Small intestine (tissue), 7 donors: Measurements from ENCODE around the gene TAS1R1. TPM values are rescaled to one million over a fixed set of nuclear protein-coding genes. Genes with fewer than 3 reads are reported as not detected.

Source experiments
- DNase-seq, 2 donors: peaks; one replicate each; pipeline versions ENCODE4 v3.0.0 to v3.0.0-alpha.2; 2013
- FAIRE-seq: peaks from 2 replicates; lab custom pipeline; 2012; peaks lifted over from hg19 to GRCh38; lab: Jason Lieb, UNC
- H3K27ac ChIP-seq, 3 donors: one replicate each; pipeline ENCODE4 v1.5.1; 2013; ENCODE audit warnings: low read length in 2 of 3, mild to moderate bottlenecking in 2 of 3, control low read depth in 1 of 3, inconsistent platforms in 1 of 3, low read depth in 1 of 3, moderate library complexity in 1 of 3
- H3K27me3 ChIP-seq, 3 donors: one replicate each; pipeline ENCODE4 v1.6.1; 2013; ENCODE audit warnings: low read length in 3 of 3, inconsistent platforms in 1 of 3; ENCODE audit not compliant: control insufficient read depth in 3 of 3, insufficient read depth in 3 of 3
- H3K36me3 ChIP-seq, 3 donors: one replicate each; pipeline ENCODE4 v1.6.1; 2013; ENCODE audit warnings: low read length in 3 of 3, inconsistent platforms in 1 of 3, low read depth in 1 of 3, mild to moderate bottlenecking in 1 of 3, moderate library complexity in 1 of 3; ENCODE audit not compliant: control insufficient read depth in 3 of 3, insufficient read depth in 2 of 3
- H3K4me1 ChIP-seq, 3 donors: one replicate each; pipeline ENCODE4 v1.6.1; 2013; ENCODE audit warnings: low read length in 2 of 3, inconsistent platforms in 1 of 3, low read depth in 1 of 3, mild to moderate bottlenecking in 1 of 3, moderate library complexity in 1 of 3; ENCODE audit not compliant: control insufficient read depth in 3 of 3, insufficient read depth in 2 of 3
- H3K4me3 ChIP-seq, 3 donors: one replicate each; pipeline ENCODE4 v1.5.1; 2013; ENCODE audit warnings: low read length in 3 of 3, control low read depth in 1 of 3, inconsistent platforms in 1 of 3, low read depth in 1 of 3, mild to moderate bottlenecking in 1 of 3, moderate library complexity in 1 of 3
- H3K9me3 ChIP-seq, 2 donors: one replicate each; pipeline ENCODE4 v1.6.1; 2013; ENCODE audit warnings: low read depth in 1 of 2, low read length in 1 of 2; ENCODE audit not compliant: control insufficient read depth in 2 of 2, insufficient read depth in 1 of 2
- WGBS, 3 donors: extraction: QIAGEN DNeasy Blood & Tissue Kit; methylation state at CpG; one replicate each; pipeline ENCODE4 v1.1.7; 2013; 5-methylcytosine and 5-hydroxymethylcytosine counted together
- polyA plus RNA-seq, 4 donors: library from polyadenylated mRNA; stranded (reverse) in 3 of 4; unstranded in 1 of 4; fragments of 200-250 nt in 3 of 4; fragments of 120-200 nt in 1 of 4; gene quantifications; one replicate each; pipeline versions ENCODE4 v1.2.1 to v1.2.3, GENCODE V29; 2013
- donor health status: healthy with polysubstance abuse.
- donor health status: control.
- donor health status: control.
- donor health status: Bipolar disorder and iron deficiency.
- donor health status: healthy.

Gene TAS1R1
- polyA plus RNA-seq, 4 donors, result 0.07 to 0.27 (median 0.13) TPM; not detected in 1

DNA sequence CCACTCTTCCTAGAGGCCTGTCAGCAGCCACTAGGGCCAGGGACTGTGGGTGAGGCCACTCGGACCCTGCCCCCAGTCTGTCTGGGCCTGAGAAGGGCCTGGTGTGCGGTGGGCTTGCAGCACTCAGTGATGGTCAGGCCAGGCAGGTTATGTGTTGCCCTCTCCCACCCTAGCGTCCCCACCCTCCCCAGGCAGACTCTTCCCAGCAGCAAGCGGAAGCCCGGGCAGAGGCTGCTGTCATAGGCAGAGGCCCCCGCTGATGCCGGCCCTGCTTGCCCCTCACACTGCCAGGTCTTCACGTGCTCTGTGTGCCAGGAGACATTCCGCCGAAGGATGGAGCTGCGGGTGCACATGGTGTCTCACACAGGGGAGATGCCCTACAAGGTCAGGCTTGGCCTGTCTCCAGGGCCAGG is 31.3 kb downstream of the TAS1R1 start:
- FAIRE-seq (no peak), DNase-seq (no peak)
- WGBS, 3 donors, result 84 to 92% (median 89%) methylated on average over 11 of the region's 11 CpGs
- no peak overlapping the region for H3K4me3 ChIP-seq
- no peaks in the 10 kb centered on the region for H3K9me3 ChIP-seq
- no peaks in the 10 kb centered on the region for H3K27me3 ChIP-seq
- peaks cover 0 to 15% (median 5%) of the 10 kb centered on the region in 3 donors for H3K4me1 ChIP-seq
- peaks cover 2 to 78% (median 10%) of the 10 kb centered on the region in 3 donors for H3K36me3 ChIP-seq
- H3K27ac ChIP-seq, result no peak overlapping the region

DNA sequence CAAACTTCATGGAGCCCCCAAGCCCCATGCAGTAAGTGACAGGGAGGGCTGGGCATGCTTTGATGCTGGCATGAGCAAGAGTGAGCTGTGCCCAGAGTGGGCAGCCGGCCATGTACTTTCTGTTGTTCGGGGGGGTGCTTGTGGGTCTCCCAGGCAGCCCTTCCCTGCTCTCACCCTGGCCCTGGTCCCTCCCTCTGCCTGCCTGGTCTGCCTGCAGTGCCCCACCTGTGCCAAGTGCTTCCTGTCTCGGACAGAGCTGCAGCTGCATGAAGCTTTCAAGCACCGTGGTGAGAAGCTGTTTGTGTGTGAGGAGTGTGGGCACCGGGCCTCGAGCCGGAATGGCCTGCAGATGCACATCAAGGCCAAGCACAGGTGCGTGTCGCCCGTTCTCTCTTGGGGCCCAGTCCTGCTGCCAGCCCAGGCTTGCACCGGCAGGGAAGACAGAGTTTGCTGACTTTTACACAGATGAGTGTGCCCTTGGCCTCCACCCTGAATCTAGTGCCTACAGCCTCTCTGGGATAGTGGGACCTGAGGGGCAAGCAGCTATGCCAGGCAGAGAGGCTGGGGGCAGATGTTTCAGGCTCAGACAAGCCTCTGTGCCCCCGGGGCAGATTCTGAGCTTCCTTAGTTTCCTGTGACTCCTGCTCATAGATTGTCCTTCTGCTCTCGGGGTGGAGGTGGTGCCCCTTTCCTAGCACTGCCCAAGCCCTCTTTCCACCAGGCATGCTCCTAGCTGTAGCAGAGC is 32.3 kb downstream of the TAS1R1 start:
- Histone ChIP-seq H3K4me1 (peaks cover 0 to 5% (median 0%) of the 10 kb centered on the region in 3 donors), H3K9me3 (no peaks in the 10 kb centered on the region), H3K36me3 (peaks cover 2 to 81% (median 10%) of the 10 kb centered on the region in 3 donors), H3K4me3 (no peak overlapping the region), H3K27ac (no peak overlapping the region), H3K27me3 (no peaks in the 10 kb centered on the region)
- DNase-seq (no peak), FAIRE-seq (no peak)
- 62 to 64% (median 62%) methylated on average over 13 of the region's 13 CpGs for WGBS, 3 donors

DNA sequence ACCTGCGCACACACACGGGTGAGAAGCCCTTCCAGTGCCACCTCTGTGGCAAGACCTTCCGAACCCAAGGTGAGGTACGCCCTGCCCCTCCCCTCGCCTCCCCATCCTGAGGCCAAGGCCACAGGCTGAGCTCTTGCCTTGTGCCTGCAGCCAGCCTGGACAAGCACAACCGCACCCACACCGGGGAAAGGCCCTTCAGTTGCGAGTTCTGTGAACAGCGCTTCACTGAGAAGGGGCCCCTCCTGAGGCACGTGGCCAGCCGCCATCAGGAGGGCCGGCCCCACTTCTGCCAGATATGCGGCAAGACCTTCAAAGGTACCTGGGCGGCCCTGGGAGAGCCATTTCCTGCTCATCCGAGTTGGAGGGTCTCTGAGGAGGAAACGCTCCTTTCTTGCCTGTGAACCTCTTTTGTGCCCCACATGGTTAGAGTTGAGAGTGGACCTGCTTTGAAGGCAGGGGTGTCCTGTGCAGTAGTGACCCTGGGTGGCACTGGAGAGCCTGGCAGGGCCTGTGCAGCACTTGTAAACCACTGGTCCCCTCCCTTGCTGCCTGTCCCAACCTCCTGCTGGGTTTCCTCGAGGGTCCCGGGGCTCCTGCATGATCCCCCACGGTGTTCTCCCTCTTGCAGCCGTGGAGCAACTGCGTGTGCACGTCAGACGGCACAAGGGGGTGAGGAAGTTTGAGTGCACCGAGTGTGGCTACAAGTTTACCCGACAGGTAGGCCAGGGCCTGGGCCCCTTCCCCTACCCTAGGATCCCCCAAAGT is 33.2 kb downstream of the TAS1R1 start:
- Histone ChIP-seq H3K4me1 (no peaks in the 10 kb centered on the region), H3K27ac (no peak overlapping the region), H3K9me3 (no peaks in the 10 kb centered on the region), H3K36me3 (peaks cover 2 to 90% (median 10%) of the 10 kb centered on the region in 3 donors), H3K4me3 (no peak overlapping the region), H3K27me3 (no peaks in the 10 kb centered on the region)
- FAIRE-seq (no peak), DNase-seq (peak in 1 of 2 donors; percentile 22)
- 66 to 82% (median 66%) methylated on average over 25 of the region's 25 CpGs for whole genome bisulfite sequencing, 3 donors

DNA sequence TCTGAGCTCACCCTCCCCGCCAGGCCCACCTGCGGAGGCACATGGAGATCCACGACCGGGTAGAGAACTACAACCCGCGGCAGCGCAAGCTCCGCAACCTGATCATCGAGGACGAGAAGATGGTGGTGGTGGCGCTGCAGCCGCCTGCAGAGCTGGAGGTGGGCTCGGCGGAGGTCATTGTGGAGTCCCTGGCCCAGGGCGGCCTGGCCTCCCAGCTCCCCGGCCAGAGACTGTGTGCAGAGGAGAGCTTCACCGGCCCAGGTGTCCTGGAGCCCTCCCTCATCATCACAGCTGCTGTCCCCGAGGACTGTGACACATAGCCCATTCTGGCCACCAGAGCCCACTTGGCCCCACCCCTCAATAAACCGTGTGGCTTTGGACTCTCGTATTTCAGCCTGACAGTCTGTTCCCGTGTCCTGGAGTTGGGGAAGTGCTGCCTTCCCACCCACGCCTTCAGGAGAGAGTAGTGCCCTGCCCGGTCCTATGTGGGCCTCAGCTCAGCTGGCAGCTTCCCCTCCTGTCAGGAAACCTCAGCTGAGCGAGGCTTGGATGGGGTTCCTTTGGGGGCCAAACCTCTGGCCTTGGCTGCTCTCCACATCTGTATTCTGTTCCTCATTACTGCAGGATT is 33.9 kb downstream of the TAS1R1 start:
- FAIRE-seq (no peak), DNase-seq (no peak)
- Histone ChIP-seq H3K27ac (no peak overlapping the region), H3K4me1 (no peaks in the 10 kb centered on the region), H3K4me3 (no peak overlapping the region), H3K9me3 (no peaks in the 10 kb centered on the region), H3K36me3 (peaks cover 4 to 95% (median 10%) of the 10 kb centered on the region in 3 donors), H3K27me3 (no peaks in the 10 kb centered on the region)
- WGBS, 3 donors, result 82 to 90% (median 88%) methylated on average over 24 of the region's 24 CpGs

DNA sequence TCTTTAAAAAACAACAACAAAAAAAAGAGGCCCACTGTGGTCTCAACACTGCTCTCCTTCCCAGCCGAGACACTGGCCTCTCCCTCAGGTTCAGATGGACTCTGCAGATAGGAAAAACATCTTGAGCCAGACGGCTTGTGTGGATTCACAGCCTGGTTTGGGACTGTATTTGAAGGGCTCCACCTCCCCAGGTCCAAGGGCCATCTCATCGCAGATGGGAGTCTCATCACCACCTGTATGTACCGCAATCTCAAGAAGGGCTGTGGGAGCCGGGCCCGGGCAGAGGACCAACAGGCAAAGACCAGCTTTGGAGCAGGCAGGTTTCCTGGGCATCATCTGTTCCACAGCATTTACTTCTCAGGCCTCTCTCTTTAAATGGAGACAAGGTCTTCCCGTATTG is 34.9 kb downstream of the TAS1R1 start:
- no peak for DNase-seq
- 80 to 85% (median 83%) methylated on average over 7 of the region's 7 CpGs for WGBS, 3 donors
- H3K27ac ChIP-seq, result no peak overlapping the region
- no peak for FAIRE-seq
- no peaks in the 10 kb centered on the region for H3K9me3 ChIP-seq
- H3K27me3 ChIP-seq, result no peaks in the 10 kb centered on the region
- peaks cover 4 to 94% (median 10%) of the 10 kb centered on the region in 3 donors for H3K36me3 ChIP-seq
- no peaks in the 10 kb centered on the region for H3K4me1 ChIP-seq
- H3K4me3 ChIP-seq, result no peak overlapping the region

DNA sequence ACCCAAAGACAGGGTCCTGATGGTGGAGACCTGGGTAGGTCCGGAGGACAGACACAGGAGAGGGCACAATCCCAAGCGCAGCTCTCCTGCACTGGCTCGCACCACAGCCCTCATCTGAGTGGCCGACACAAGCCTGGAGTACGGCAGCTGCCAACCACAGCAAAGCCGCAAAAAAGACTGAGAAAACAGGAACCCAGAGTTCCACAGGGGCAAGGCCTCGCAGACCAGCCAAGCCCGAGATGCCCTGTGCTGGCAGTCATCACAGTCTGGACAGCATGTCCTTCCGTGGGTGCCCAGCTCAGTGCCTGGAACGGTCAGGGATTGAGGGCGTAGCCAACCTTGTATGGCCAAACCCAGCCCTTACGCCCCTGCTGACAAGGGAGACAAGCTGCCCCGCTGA is 36.1 kb downstream of the TAS1R1 start:
- H3K9me3 ChIP-seq, result no peaks in the 10 kb centered on the region
- DNase-seq (no peak), FAIRE-seq (no peak)
- H3K4me3 ChIP-seq, result no peak overlapping the region
- H3K27ac ChIP-seq, result no peak overlapping the region
- no peaks in the 10 kb centered on the region for H3K4me1 ChIP-seq
- 75 to 86% (median 83%) methylated on average over 13 of the region's 13 CpGs for WGBS, 3 donors
- peaks cover 4 to 96% (median 10%) of the 10 kb centered on the region in 3 donors for H3K36me3 ChIP-seq
- H3K27me3 ChIP-seq, result no peaks in the 10 kb centered on the region

DNA sequence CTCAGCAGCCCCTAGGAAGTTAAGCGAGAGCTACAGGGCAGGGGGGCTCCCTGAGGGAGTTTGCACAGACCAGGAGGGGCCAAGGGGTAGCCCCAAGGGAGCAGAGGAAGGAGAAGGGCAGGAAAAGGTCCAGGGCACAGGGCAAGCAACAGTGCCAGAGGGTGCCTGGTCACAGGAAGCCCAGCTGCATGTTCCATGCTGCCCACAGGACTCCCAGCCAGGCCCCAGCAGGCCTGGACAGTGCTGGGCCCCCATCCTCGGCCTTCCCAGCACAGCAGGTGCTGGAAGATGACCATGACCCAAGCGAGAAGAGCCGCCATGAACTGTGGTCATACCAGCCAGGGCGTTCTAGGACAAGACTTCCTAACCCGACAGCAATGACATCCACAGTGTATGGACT is 36.5 kb downstream of the TAS1R1 start:
- H3K4me1 ChIP-seq, result no peaks in the 10 kb centered on the region
- no peak for DNase-seq
- peaks cover 4 to 97% (median 11%) of the 10 kb centered on the region in 3 donors for H3K36me3 ChIP-seq
- H3K9me3 ChIP-seq, result no peaks in the 10 kb centered on the region
- FAIRE-seq, result no peak
- no peak overlapping the region for H3K27ac ChIP-seq
- H3K27me3 ChIP-seq, result no peaks in the 10 kb centered on the region
- H3K4me3 ChIP-seq, result no peak overlapping the region
- WGBS, 3 donors, result 85 to 97% (median 88%) methylated on average over 6 of the region's 6 CpGs

DNA sequence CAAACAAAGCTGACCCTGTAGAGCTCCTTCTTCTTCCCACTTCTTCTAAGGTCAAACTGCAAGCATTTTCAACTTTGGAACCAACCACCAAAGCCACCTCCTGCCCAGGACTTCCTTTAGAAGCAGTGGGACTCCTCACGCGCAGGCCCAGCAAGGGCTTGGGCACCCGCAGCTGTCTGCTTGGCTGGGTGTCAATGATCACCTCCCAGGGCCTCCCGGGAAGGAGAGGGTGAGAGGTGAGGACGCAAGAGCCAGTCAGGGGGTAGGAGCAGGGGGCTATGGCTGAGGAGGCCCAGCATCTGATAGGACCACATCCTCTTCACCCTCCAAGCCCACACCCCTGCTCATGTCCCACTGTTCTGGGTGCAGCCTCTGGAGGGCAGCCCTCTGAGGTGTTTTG is 37.3 kb downstream of the TAS1R1 start:
- Histone ChIP-seq H3K9me3 (no peaks in the 10 kb centered on the region), H3K27me3 (no peaks in the 10 kb centered on the region), H3K36me3 (peaks cover 4 to 97% (median 13%) of the 10 kb centered on the region in 3 donors), H3K27ac (no peak overlapping the region), H3K4me1 (no peaks in the 10 kb centered on the region), H3K4me3 (no peak overlapping the region)
- FAIRE-seq (no peak), DNase-seq (no peak)
- WGBS, 3 donors, result 42 to 47% (median 43%) methylated on average over 5 of the region's 5 CpGs
